GM21528 (cell line): ENCODE measurements around the gene NTRK2.

Experiments used
- ATAC-seq: cut with Tn5 transposase; IDR thresholded peaks from one replicate; pipeline ENCODE4 v1.9.1; 2021; ENCODE audit warnings: mild to moderate bottlenecking, moderate library complexity; ENCODE audit not compliant: unreplicated experiment, low FRiP score

Gene NTRK2

GRCh38 chr9:84843175-84843824, 173.8 kb downstream of the NTRK2 start:
- no peak for ATAC-seq

- ATAC-seq, result no peak
Measured at GRCh38 chr9:84845956-84846900, 176.7 kb downstream of the NTRK2 start.

GRCh38 chr9:84846906-84847305, 177.4 kb downstream of the NTRK2 start:
- no peak for ATAC-seq

- no peak for ATAC-seq
Measured at GRCh38 chr9:84849049-84849448, 179.5 kb downstream of the NTRK2 start.

DNA sequence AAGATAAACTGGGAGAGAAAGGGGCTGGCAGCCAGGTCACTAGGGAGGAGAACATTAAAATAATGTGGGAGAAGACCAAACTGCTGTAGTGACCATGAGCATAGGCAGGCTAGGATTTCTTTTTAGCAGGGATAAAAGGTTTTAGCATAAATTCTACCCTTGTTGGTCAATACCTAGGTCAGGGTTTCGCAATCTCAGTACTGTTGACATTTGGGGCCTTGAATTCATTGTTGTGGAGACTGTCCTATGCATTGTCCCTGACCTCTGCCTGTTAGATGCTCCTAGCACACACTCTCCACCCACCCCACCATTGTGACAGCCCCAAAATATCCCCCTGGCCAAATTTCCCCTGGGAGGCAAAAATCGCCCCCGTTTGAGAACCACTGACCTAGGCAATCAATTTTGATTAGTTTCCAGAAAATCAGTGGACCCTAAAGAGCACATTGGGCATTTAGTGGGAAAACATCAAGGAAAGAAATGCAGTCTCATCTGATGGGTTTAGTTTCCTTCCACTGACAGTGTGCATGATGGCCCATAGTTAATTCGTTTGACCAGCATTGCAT, 181.4 kb downstream of the NTRK2 start:
- ATAC-seq, result no peak

- no peak for ATAC-seq
Measured at GRCh38 chr9:84851935-84852585, 182.5 kb downstream of the NTRK2 start.

DNA sequence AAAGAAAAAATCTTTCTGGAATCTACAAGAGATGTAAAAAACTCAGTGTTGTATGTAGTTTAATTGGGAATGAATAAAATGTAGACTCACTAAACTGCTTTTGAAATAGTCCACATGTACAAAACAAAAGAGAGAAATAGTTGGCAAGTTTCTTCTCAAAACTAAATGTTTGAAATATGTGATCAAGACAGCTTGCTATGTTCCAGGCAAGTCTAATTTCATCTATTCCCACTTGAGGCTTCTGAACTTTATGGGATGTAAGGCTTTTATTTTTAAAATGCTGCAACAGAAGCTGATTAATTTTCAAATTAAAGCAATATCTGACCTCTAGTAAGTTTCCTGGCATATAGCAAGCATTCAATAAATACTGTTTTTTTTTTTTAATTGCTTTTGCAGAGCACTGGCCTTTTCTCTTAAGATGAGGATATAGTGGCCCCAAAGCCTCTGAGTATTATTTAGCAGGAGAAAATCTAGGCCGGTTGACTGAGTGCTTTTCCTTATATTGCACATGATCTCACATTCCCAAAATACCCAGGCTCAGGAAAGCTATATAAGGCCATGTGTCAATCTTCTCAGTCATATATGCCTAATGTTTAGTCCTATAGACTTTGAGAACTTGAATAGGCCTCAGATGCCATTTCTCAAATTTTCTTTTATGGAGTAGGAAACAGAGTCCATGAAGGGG, 183.2 kb downstream of the NTRK2 start:
- no peak for ATAC-seq

DNA sequence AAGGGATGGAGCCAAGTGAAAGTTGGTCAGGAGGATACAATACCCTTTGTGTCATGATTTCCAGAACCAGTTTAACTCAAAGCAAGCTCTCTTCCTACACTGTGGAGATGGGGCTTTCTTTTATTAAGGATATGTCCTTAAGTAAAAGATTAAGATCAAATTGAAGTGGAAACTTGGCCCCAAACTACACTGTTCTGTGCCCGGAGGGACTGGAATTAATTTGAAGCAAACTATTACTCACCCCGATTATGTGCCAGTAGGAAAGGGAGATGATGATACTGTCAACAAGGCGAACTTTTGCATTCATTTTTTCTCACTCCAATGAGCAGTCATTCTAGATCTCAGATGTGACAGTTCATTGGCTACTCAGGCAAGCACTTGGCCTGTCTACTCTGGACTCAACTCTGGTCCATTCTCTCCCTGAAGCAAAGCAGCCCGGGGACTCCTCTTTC, 186.7 kb downstream of the NTRK2 start:
- ATAC-seq, result no peak

DNA sequence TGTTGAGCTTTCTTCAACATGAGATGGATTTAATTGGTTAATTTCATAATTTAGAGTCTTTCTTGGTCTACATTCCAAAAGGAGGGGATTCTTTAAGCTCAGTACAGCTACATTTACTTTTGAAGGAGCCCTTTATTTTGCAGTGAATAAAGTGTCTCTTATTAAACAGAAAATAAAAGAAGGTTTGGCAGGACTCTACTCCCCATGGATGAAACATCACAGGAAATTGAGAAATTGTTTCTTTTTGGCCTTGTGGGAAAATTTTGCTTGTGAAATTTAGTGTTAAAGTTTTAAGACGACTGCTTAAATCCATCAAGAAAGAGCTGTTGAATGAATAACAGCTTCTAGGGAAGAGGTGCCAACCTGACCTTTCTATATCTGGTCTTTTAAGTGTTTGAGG, 187.7 kb downstream of the NTRK2 start:
- ATAC-seq, result no peak

GRCh38 chr9:84858364-84858763, 188.8 kb downstream of the NTRK2 start:
- no peak for ATAC-seq

DNA sequence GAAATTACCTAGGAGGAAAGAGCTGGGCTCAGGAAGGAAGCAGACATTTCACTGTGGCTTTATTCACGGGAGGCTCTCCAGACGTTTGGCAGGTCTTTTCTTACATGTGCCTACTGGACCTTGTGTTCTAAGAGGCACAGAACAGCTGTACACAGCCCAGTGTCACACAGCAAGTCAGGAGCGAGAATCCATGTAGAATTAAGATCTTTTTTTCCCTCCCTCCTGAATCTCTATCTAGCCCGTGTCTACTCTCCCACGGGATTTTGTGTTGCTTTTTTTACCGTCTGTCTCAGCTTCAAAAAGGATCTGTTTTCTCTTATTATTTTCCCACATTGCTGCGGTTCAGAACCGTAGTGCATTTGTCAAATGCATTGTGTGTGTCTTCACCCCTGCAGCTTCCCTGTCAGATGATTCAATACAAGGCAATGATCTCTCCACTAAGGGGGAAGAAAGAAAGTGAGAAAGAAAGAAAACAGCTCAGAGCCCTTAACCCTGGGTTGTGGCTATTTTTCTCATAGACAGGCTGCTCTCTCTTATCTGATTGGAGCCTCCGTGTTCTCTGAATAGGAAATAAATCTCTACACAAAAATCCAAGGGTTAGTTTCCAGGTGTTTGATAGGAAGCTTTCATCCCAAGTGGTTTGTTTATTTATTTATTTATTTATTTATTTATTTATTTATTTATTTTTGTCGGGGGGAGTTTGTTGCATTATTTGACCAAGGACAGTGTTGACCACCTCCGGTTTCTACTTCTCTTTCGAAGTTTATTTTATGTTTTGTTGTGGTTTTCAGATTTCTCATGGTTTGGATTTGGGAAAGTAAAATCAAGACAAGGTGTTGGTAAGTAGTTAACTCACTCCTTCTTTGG, 191.0 kb downstream of the NTRK2 start:
- ATAC-seq, result no peak

DNA sequence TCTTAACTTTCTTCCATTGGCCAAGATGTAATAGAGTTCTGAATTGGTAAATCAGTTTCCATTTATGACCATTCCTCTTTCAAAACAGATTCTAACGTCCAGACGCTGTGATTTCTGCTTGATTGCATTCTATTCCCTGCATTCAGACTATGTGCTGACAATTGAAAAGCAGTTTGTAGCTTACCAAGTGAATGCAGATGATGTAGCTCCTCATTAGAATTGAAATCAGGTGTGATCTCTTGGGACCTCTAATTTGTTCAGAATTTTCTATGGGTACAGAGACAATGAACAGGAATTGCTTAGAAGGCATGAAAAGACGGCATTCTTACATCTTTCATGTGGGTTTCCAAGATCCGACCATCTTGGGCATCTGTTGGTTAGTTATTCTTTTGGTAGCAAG, 191.9 kb downstream of the NTRK2 start:
- ATAC-seq, result no peak

DNA sequence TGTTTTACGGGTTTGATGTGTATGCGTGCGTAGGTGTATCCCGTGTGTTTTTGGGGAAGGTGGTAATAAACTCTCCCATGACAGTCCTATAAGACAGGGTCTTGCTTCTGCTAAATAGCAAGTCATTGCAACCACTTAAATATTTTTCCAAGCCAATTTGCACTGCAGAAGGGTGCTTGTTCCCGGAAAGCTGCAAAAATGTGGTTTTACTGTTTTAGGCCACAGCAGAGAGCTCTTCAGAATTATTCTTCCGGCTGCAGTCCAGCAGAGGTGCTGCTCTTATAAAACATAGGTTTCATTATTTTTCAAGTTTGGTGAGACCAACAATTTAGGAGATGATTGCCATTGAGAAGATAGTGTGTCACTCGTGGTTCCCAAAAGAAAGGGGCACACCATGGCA, 192.8 kb downstream of the NTRK2 start:
- no peak for ATAC-seq

DNA sequence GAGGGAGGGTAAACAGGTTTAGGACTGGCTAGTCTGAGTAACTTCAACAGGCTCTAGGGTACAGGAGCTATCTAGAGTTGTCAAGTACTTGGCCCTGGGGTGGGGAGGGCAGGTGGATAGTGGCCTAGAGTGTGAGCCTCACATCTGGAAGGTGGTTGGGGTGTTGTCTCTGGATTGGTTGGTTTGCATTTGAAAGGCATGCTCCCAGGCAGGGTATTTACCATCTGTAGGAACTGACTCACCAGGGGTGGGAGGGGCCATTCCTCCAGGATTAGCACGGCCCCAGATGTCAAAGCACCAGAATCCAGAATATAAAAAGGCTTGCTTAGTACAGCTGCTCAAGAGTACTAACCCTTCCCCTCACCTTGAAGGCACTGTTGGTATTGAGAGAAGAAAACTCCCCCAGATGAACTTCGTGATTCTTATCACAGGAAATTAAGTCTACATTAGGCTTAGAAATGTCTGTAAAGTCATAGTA, 193.3 kb downstream of the NTRK2 start:
- no peak for ATAC-seq

DNA sequence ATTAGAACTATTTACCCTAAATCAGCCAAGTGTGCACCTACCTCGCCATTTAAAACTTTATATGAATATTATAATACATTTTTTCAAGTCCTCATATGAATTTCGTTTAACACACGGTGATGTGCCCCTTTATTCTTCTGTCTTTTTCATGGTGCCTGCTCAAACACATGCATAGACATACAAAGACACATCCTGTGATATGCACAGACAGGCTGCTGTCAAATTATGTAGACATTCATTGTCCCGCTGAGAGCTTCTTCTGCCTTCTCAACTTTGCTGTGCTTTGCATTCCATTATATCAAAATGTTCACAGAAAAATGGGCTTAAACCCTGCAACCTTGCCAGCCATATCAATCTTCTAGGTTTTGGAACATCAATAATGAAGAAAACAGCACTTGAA, 193.8 kb downstream of the NTRK2 start:
- ATAC-seq, result no peak

GRCh38 chr9:84866396-84867175, 197.1 kb downstream of the NTRK2 start:
- ATAC-seq, result no peak

DNA sequence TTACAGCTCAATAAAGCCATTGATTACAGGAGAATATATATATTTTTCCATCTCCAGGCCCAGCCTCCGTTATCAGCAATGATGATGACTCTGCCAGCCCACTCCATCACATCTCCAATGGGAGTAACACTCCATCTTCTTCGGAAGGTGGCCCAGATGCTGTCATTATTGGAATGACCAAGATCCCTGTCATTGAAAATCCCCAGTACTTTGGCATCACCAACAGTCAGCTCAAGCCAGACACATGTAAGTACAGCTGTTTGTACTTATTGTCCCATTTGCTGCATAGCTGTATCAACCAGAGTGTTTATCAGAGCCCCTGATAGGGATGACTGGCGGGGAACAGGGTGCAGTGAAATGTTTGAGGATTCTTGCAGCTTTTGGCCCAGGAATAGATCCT, 197.7 kb downstream of the NTRK2 start:
- ATAC-seq, result no peak

DNA sequence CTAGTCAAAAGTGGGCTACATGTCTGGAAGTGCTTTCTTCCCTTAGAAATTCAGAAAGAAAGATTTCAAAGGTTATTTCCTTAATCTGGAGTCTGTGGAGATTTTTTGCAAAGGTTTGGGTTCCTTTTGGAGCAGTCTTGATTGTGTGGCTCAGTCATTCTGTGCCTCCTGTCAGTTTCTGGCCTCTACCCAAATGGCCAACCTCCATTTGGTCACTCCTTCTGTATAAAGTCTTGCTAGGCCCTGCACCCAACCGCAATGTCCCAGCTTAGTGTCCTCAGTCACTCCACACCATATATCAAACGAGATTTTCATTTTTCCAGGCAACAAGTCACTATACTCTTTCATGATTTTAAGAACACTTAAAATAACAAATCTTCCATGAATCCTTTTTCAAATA, 199.6 kb downstream of the NTRK2 start:
- no peak for ATAC-seq

- ATAC-seq, result no peak
Measured at GRCh38 chr9:84871983-84872382, 202.5 kb downstream of the NTRK2 start.
